SU-DHL-6 (cell line): ENCODE data around the gene ZBTB8OS.

Experiments
- EZH2phosphoT487 ChIP-seq: fragments of 200-600 bp; sonication (generic), shearing (Covaris generic); conservative IDR thresholded peaks from 2 replicates; pipeline ENCODE4 v1.6.1; 2018; ENCODE audit warnings: mild to moderate bottlenecking, antibody characterized with exemption, low read length, moderate library complexity, mixed read lengths
- TF ChIP-seq, protein P1 (sequence below): fragments of 200-600 bp; sonication (generic); IDR thresholded peaks from one replicate; pipeline ENCODE4 v1.5.1; 2017; ENCODE audit warnings: antibody characterized with exemption, mild to moderate bottlenecking, low read length, moderate library complexity; ENCODE audit not compliant: insufficient read depth, poor library complexity, severe bottlenecking

DNA sequence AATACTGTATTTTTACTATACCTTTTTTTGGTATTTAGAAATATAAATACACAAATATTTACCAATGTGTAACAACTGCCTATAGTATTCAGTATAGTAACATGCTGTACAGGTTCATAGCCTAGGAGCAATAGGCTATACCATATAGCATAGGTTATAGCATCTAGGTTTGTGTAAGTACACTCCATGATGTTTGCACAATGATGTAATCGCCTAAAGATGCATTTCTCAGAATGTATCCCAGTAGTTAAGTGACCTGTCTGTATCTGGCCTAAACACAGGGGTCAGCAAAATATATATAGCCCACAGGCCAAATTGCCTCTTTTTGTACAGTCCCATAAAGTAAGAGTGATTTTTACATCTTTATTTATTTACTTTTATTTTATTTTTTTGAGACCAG lies 24.2 kb downstream of the ZBTB8OS start:
- TF ChIP-seq, protein P1, sequence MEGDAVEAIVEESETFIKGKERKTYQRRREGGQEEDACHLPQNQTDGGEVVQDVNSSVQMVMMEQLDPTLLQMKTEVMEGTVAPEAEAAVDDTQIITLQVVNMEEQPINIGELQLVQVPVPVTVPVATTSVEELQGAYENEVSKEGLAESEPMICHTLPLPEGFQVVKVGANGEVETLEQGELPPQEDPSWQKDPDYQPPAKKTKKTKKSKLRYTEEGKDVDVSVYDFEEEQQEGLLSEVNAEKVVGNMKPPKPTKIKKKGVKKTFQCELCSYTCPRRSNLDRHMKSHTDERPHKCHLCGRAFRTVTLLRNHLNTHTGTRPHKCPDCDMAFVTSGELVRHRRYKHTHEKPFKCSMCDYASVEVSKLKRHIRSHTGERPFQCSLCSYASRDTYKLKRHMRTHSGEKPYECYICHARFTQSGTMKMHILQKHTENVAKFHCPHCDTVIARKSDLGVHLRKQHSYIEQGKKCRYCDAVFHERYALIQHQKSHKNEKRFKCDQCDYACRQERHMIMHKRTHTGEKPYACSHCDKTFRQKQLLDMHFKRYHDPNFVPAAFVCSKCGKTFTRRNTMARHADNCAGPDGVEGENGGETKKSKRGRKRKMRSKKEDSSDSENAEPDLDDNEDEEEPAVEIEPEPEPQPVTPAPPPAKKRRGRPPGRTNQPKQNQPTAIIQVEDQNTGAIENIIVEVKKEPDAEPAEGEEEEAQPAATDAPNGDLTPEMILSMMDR, result no peak
- no peak for TF ChIP-seq EZH2phosphoT487
